Progenitor cell of endocrine pancreas (in vitro differentiated cells): ENCODE results near the gene MTMR11. TPM values are rescaled to one million over a fixed set of nuclear protein-coding genes. Genes with fewer than 3 reads are reported as not detected.
"Not testable (repeated sequence)": the region's sequence is repeated elsewhere in the genome, so short reads cannot be mapped to it uniquely, and the experiment has no call there.

Source experiments
- DNase-seq: peaks from one replicate; pipeline ENCODE4 v3.0.0; 2021; ENCODE audit warnings: low spot score; ENCODE audit not compliant: unreplicated experiment
- H3K27ac Mint-ChIP-seq: 2 replicates; pipeline ENCODE4 v1.8.0; 2021; ENCODE audit warnings: mild to moderate bottlenecking, moderate library complexity, mixed read lengths
- H3K27me3 Mint-ChIP-seq: 2 replicates; pipeline ENCODE4 v1.8.0; 2021; ENCODE audit warnings: mixed read lengths
- H3K36me3 Mint-ChIP-seq: 2 replicates; pipeline ENCODE4 v1.8.0; 2022; ENCODE audit warnings: mixed read lengths; ENCODE audit not compliant: insufficient read depth
- H3K4me1 Mint-ChIP-seq: 2 replicates; pipeline ENCODE4 v1.8.0; 2021; ENCODE audit warnings: low read depth, mixed read lengths
- H3K4me3 Mint-ChIP-seq: 2 replicates; pipeline ENCODE4 v1.8.0; 2021; ENCODE audit warnings: low read depth, mild to moderate bottlenecking, moderate library complexity, mixed read lengths
- H3K9me3 Mint-ChIP-seq: 2 replicates; pipeline ENCODE4 v1.8.0; 2021; ENCODE audit warnings: low read depth, mixed read lengths
- CTCF ChIP-seq: fragments of 200-600 bp; sonication (generic); IDR thresholded peaks from one replicate; pipeline ENCODE4 v1.5.0; 2021; ENCODE audit warnings: antibody characterized with exemption, mild to moderate bottlenecking; ENCODE audit not compliant: unreplicated experiment
- total RNA-seq: library from RNA; stranded (reverse); gene quantifications from 2 replicates; pipeline ENCODE4 v1.2.1, GENCODE V29; 2021

The MTMR11 gene
- total RNA-seq, 1 donor from 2014 or later: 8.5 TPM

- H3K27ac Mint-ChIP-seq: no peak overlapping the region
- H3K36me3 Mint-ChIP-seq: peaks cover 3% of the 10 kb centered on the region
- no peak for DNase-seq
- peaks cover 3% of the 10 kb centered on the region for H3K9me3 Mint-ChIP-seq
- TF ChIP-seq CTCF: no peak
- H3K4me1 Mint-ChIP-seq: peaks cover 4% of the 10 kb centered on the region
- H3K4me3 Mint-ChIP-seq: no peak overlapping the region
- H3K27me3 Mint-ChIP-seq: no peaks in the 10 kb centered on the region
These were observed 40.1 kb downstream of the MTMR11 start for GRCh38 chr1:149896575-149896974.

GRCh38 chr1:149888999-149889289, 47.7 kb downstream of the MTMR11 start:
- no peak overlapping the region for H3K4me3 Mint-ChIP-seq
- no peaks in the 10 kb centered on the region for H3K9me3 Mint-ChIP-seq
- no peaks in the 10 kb centered on the region for H3K27me3 Mint-ChIP-seq
- H3K36me3 Mint-ChIP-seq: no peaks in the 10 kb centered on the region
- TF ChIP-seq CTCF: no peak
- DNase-seq: no peak
- H3K4me1 Mint-ChIP-seq: peaks cover 5% of the 10 kb centered on the region
- H3K27ac Mint-ChIP-seq: no peak overlapping the region

GRCh38 chr1:149888247-149888998, 48.3 kb downstream of the MTMR11 start:
- Mint-ChIP-seq H3K4me3 (no peak overlapping the region), H3K9me3 (no peaks in the 10 kb centered on the region), H3K4me1 (peaks cover 5% of the 10 kb centered on the region), H3K27ac (no peak overlapping the region), H3K36me3 (no peaks in the 10 kb centered on the region), H3K27me3 (no peaks in the 10 kb centered on the region)
- peak; percentile 57 for DNase-seq
- peak; percentile 60 for TF ChIP-seq CTCF

- no peaks in the 10 kb centered on the region for H3K27me3 Mint-ChIP-seq
- DNase-seq: peak; percentile 56
- H3K36me3 Mint-ChIP-seq: no peaks in the 10 kb centered on the region
- H3K27ac Mint-ChIP-seq: no peak overlapping the region
- H3K4me3 Mint-ChIP-seq: no peak overlapping the region
- no peak for TF ChIP-seq CTCF
- H3K4me1 Mint-ChIP-seq: peaks cover 5% of the 10 kb centered on the region
- no peaks in the 10 kb centered on the region for H3K9me3 Mint-ChIP-seq
These were observed 49.0 kb downstream of the MTMR11 start for GRCh38 chr1:149887456-149888246.

GRCh38 chr1:149887196-149887455, 49.6 kb downstream of the MTMR11 start:
- H3K27me3 Mint-ChIP-seq, H3K4me3 Mint-ChIP-seq, H3K36me3 Mint-ChIP-seq, H3K9me3 Mint-ChIP-seq, H3K4me1 Mint-ChIP-seq, H3K27ac Mint-ChIP-seq, DNase-seq: not testable (repeated sequence)
